PC-3 (cell line): ENCODE data around the gene MAP1LC3A. TPM values are rescaled to one million over a fixed set of nuclear protein-coding genes. Genes with fewer than 3 reads are reported as not detected.

Source experiments
- ATAC-seq: fragments of 200-7000 bp; cut with Tn5 transposase; 2 replicates; pipeline ENCODE4 v1.9.1; 2020; ENCODE audit warnings: mild to moderate bottlenecking, moderate library complexity
- BruUV-seq: library from RNA; stranded (reverse); fragments of 400-500 nt; replicated peaks from 2 replicates; lab custom pipeline; 2021; lab: Mats Ljungman, UMichigan
- CTCF ChIA-PET: fragments of 300-600 bp; sonication (Branson Sonifier 250); formaldehyde crosslinking; loops from one replicate; lab custom pipeline; 2022; ENCODE audit warnings: antibody characterized with exemption; lab: Charles Lee
- POLR2A ChIA-PET: fragments of 300-600 bp; sonication (Branson Sonifier 250); formaldehyde crosslinking; loops from one replicate; lab custom pipeline; 2022; ENCODE audit warnings: antibody characterized with exemption; ENCODE audit not compliant: unreplicated experiment; lab: Charles Lee
- DNase-seq: peaks from one replicate; pipeline ENCODE4 v3.0.0-alpha.2; 2015
- H2AFZ ChIP-seq: fragments of 300-600 bp; sonication (generic); 2 replicates; pipeline ENCODE4 v1.6.0; 2016; ENCODE audit warnings: antibody characterized with exemption, low read length
- H3F3A ChIP-seq: fragments of 300-600 bp; sonication (generic); one replicate; pipeline ENCODE4 v1.6.0; 2017; ENCODE audit warnings: antibody characterized with exemption, low read length, control low read depth, mild to moderate bottlenecking; ENCODE audit not compliant: unreplicated experiment
- H3K27ac ChIP-seq: fragments of 300-600 bp; sonication (generic); 2 replicates; pipeline ENCODE4 v1.5.1; 2016; ENCODE audit warnings: mild to moderate bottlenecking, low read length
- H3K27me3 ChIP-seq: fragments of 300-600 bp; sonication (generic); 2 replicates; pipeline ENCODE4 v1.6.1; 2016; ENCODE audit warnings: low read length, mixed read lengths
- H3K36me3 ChIP-seq: fragments of 300-600 bp; sonication (generic); 2 replicates; pipeline ENCODE4 v1.6.1; 2016; ENCODE audit warnings: low read depth, mixed run types, low read length, mixed read lengths
- H3K4me1 ChIP-seq: fragments of 300-600 bp; sonication (generic); 2 replicates; pipeline ENCODE4 v1.5.1; 2016; ENCODE audit warnings: low read length; ENCODE audit not compliant: insufficient read depth
- H3K4me2 ChIP-seq: fragments of 300-600 bp; sonication (generic); 2 replicates; pipeline ENCODE4 v1.6.0; 2016; ENCODE audit warnings: low read length
- H3K4me3 ChIP-seq: fragments of 300-600 bp; sonication (generic); 2 replicates; pipeline ENCODE4 v1.5.1; 2016; ENCODE audit warnings: mild to moderate bottlenecking, low read length, mixed read lengths
- H3K79me2 ChIP-seq: fragments of 300-600 bp; sonication (generic); 2 replicates; pipeline ENCODE4 v1.6.1; 2017; ENCODE audit warnings: low read length, mixed read lengths
- H3K9ac ChIP-seq: fragments of 300-600 bp; sonication (generic); 2 replicates; pipeline ENCODE4 v1.6.0; 2016; ENCODE audit warnings: mild to moderate bottlenecking, low read length
- H3K9me2 ChIP-seq: fragments of 300-600 bp; sonication (generic); replicated peaks from 2 replicates; pipeline ENCODE4 v1.6.1; 2016; ENCODE audit warnings: mixed run types, low read length, mixed read lengths
- H3K9me3 ChIP-seq: fragments of 300-600 bp; sonication (generic); 2 replicates; pipeline ENCODE4 v1.6.1; 2016; ENCODE audit warnings: low read length, mixed read lengths
- H4K20me1 ChIP-seq: fragments of 300-600 bp; sonication (generic); 2 replicates; pipeline ENCODE4 v1.6.1; 2016; ENCODE audit warnings: low read length, mixed read lengths
- CTCF ChIP-seq: fragments of 300-600 bp; sonication (generic); conservative IDR thresholded peaks from 2 replicates; pipeline ENCODE4 v1.5.1; 2017; ENCODE audit warnings: antibody characterized with exemption, low read depth, mild to moderate bottlenecking, low read length
- EZH2 ChIP-seq: fragments of 300-600 bp; sonication (generic); IDR thresholded peaks from one replicate; pipeline ENCODE4 v1.6.1; 2017; ENCODE audit warnings: antibody characterized with exemption, mild to moderate bottlenecking, low read length; ENCODE audit not compliant: unreplicated experiment
- EZH2phosphoT487 ChIP-seq: fragments of 300-600 bp; sonication (generic); IDR thresholded peaks from 2 replicates; pipeline ENCODE4 v1.6.1; 2018; ENCODE audit warnings: mild to moderate bottlenecking, antibody characterized with exemption, low read length, borderline replicate concordance
- intact Hi-C: fragments of 100-400 bp; cut with micrococcal nuclease; formaldehyde crosslinking; loops from 2 replicates; pipeline ENCODE4 v1.9.0; 2023
- total RNA-seq: library from RNA; depleted of rRNA; stranded (reverse); fragments of >200 nt; gene quantifications from 2 replicates; pipeline ENCODE4 v1.2.3, GENCODE V29; 2014

The MAP1LC3A gene
- total RNA-seq, 1 experiment from 2014 or later: 0.22 TPM

- BruUV-seq: no TSS peak
- H3K4me1 ChIP-seq: no peaks in the 10 kb centered on the region
- H3K4me3 ChIP-seq: no peak overlapping the region
- ChIA-PET POLR2A (no interaction called here), CTCF (no interaction called here)
- no peaks in the 10 kb centered on the region for H3K9me3 ChIP-seq
- ATAC-seq: no peak
- no peaks in the 10 kb centered on the region for H3K9me2 ChIP-seq
- no peaks in the 10 kb centered on the region for H4K20me1 ChIP-seq
- peaks cover 9% of the 10 kb centered on the region; the same call in 1 of the 2 replicates for H3K79me2 ChIP-seq
- no peak overlapping the region for H3K4me2 ChIP-seq
- no peaks in the 10 kb centered on the region for H3K27me3 ChIP-seq
- no peaks in the 10 kb centered on the region for H3F3A ChIP-seq
- H3K9ac ChIP-seq: no peak overlapping the region
- no peak for DNase-seq
- TF ChIP-seq CTCF (no peak), EZH2phosphoT487 (no peak), EZH2 (no peak)
- H2AFZ ChIP-seq: no peak overlapping the region
- peaks cover 38% of the 10 kb centered on the region for H3K36me3 ChIP-seq
- H3K27ac ChIP-seq: no peak overlapping the region
- intact Hi-C loops: no loop called here
Observed at GRCh38 chr20:34532320-34532719, 26.2 kb upstream of the MAP1LC3A start.

- no peak overlapping the region for H2AFZ ChIP-seq
- ATAC-seq (no peak), DNase-seq (no peak)
- H3K27ac ChIP-seq: no peak overlapping the region
- H3K79me2 ChIP-seq: 0 out of 2 replicates have a peak, but pooled peaks cover 5% of the 10 kb centered on the region
- no peak overlapping the region for H3K4me3 ChIP-seq
- intact Hi-C loops: no loop called here
- no peak overlapping the region for H3K4me2 ChIP-seq
- no peaks in the 10 kb centered on the region for H4K20me1 ChIP-seq
- BruUV-seq: no TSS peak
- CTCF ChIA-PET: no interaction called here
- H3K27me3 ChIP-seq: no peaks in the 10 kb centered on the region
- TF ChIP-seq CTCF (no peak), EZH2phosphoT487 (no peak), EZH2 (no peak)
- no peak overlapping the region for H3K9ac ChIP-seq
- H3K9me3 ChIP-seq: no peaks in the 10 kb centered on the region
- H3K36me3 ChIP-seq: peaks cover 36% of the 10 kb centered on the region
- no peaks in the 10 kb centered on the region for H3F3A ChIP-seq
- H3K9me2 ChIP-seq: no peaks in the 10 kb centered on the region
- H3K4me1 ChIP-seq: no peaks in the 10 kb centered on the region
- POLR2A ChIA-PET: no interaction called here
Observed at GRCh38 chr20:34532756-34533155, 25.8 kb upstream of the MAP1LC3A start.

- ChIA-PET POLR2A (no interaction called here), CTCF (no interaction called here)
- DNase-seq: no peak
- Histone ChIP-seq H3F3A (no peaks in the 10 kb centered on the region), H3K4me1 (no peaks in the 10 kb centered on the region), H4K20me1 (no peaks in the 10 kb centered on the region), H3K4me2 (no peak overlapping the region), H3K9me2 (no peaks in the 10 kb centered on the region), H3K79me2 (0 out of 2 replicates have a peak, but pooled peaks cover 5% of the 10 kb centered on the region), H3K36me3 (peaks cover 33% of the 10 kb centered on the region), H2AFZ (no peak overlapping the region), H3K9me3 (no peaks in the 10 kb centered on the region), H3K9ac (no peak overlapping the region), H3K27ac (no peak overlapping the region), H3K4me3 (no peak overlapping the region), H3K27me3 (no peaks in the 10 kb centered on the region)
- BruUV-seq: no TSS peak
- ATAC-seq: no peak
- TF ChIP-seq CTCF: no peak
- no peak for TF ChIP-seq EZH2
- TF ChIP-seq EZH2phosphoT487: no peak
- intact Hi-C loops: no loop called here
Observed at GRCh38 chr20:34534391-34535165, 23.9 kb upstream of the MAP1LC3A start.
